PFSK-1 (cell line): ENCODE results near the gene TIMM13.

ENCODE experiments used
- REST ChIP-seq, 2 experiments: IDR thresholded peaks; 2 replicates each; pipeline versions ENCODE4 v1.6.1 to v1.8.0; 2011 to 2012; ENCODE audit warnings: low read depth in 2 of 2, low read length in 2 of 2, control low read depth in 1 of 2, inconsistent platforms in 1 of 2, mild to moderate bottlenecking in 1 of 2, moderate library complexity in 1 of 2; ENCODE audit not compliant: insufficient read depth in 1 of 2
- SIN3A ChIP-seq: IDR thresholded peaks from 2 replicates; pipeline ENCODE4 v1.6.1; 2012; ENCODE audit warnings: mild to moderate bottlenecking, low read length, moderate library complexity, borderline replicate concordance; ENCODE audit not compliant: insufficient read depth
- TAF1 ChIP-seq: IDR thresholded peaks from 2 replicates; pipeline ENCODE4 v1.6.1; 2012; ENCODE audit warnings: low read length, control low read depth, borderline replicate concordance; ENCODE audit not compliant: insufficient read depth

- no peak for TF ChIP-seq SIN3A
- TF ChIP-seq TAF1 = no peak
- no peak for TF ChIP-seq REST (IDR thresholded peaks at IDR 0.05; ENCODE audit: insufficient read depth in 1 of 2, low read depth in 2 of 2, low read length in 2 of 2)
Measured at GRCh38 chr19:2423071-2423914, 4.1 kb downstream of the TIMM13 start.
